Heart left ventricle (tissue), 13 donors: ENCODE data around the gene SLC31A1.

Source experiments
- POLR2A ChIP-seq, 2 donors: fragments of 450-650 bp; IDR thresholded peaks; one replicate each; pipeline ENCODE4 v1.6.1; 2017; ENCODE audit warnings: antibody characterized with exemption in 2 of 2, mild to moderate bottlenecking in 2 of 2, moderate library complexity in 2 of 2
- TF ChIP-seq, protein P1 (sequence below), 12 donors: fragments of 200-600 bp; sonication (generic) in 4 of 12; IDR thresholded peaks; one replicate each; pipeline versions ENCODE4 v1.5.0 to v1.8.0; 2018 to 2022; ENCODE audit warnings: antibody characterized with exemption in 12 of 12, mild to moderate bottlenecking in 5 of 12
- donor health status: ischemic (EF 13 %, LVEDD 7.1; RV severe dilation, severe dysfunction).
- donor health status: DM: no; HTN: yes; CAD: no.
- donor health status: DM: no; HTN: no; CAD: no.
- donor health status: ischemic (EF 25% LVEDD 6.9; RV normal size, moderate dysfunction).
- donor health status: ischemic (EF 25% LVEDD 5.7; RV mildly dilated, moderate dysfunction).
- donor health status: ischemic (EF 35%, LVEDD 5.7; RV mildly dilated, moderate dysfunction).
- donor health status: nonischemic (EF 11% LVEDD 7.7; RV severe dilation, severe dysfunction).
- donor health status: DM: yes; HTN: yes; CAD: no.
- donor health status: PGD.
- donor health status: ischemic (EF 29% LVEDD 5.4; RV normal size, mild dysfunction).
- donor health status: nonischemic (EF 23%, LVEDD 6.1; RV moderate dilation, normal function).

GRCh38 chr9:113237026-113237425, 15.7 kb downstream of the SLC31A1 start:
- TF ChIP-seq, protein P1, sequence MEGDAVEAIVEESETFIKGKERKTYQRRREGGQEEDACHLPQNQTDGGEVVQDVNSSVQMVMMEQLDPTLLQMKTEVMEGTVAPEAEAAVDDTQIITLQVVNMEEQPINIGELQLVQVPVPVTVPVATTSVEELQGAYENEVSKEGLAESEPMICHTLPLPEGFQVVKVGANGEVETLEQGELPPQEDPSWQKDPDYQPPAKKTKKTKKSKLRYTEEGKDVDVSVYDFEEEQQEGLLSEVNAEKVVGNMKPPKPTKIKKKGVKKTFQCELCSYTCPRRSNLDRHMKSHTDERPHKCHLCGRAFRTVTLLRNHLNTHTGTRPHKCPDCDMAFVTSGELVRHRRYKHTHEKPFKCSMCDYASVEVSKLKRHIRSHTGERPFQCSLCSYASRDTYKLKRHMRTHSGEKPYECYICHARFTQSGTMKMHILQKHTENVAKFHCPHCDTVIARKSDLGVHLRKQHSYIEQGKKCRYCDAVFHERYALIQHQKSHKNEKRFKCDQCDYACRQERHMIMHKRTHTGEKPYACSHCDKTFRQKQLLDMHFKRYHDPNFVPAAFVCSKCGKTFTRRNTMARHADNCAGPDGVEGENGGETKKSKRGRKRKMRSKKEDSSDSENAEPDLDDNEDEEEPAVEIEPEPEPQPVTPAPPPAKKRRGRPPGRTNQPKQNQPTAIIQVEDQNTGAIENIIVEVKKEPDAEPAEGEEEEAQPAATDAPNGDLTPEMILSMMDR (IDR thresholded peaks at IDR 0.05), result no peak
- TF ChIP-seq POLR2A (IDR thresholded peaks at IDR 0.05), result no peak
